ENCODE data around the gene COMMD7. TPM values are rescaled to one million over a fixed set of nuclear protein-coding genes. Genes with fewer than 3 reads are reported as not detected.
"Not testable (repeated sequence)": the region's sequence is repeated elsewhere in the genome, so short reads cannot be mapped to it uniquely, and the experiment has no call there.

Gene COMMD7
- total RNA-seq, 1 donor from 2014 or later = 82.9 TPM

GRCh38 chr20:32711346-32711745 is 31.9 kb downstream of the COMMD7 start:
- Mint-ChIP-seq H3K4me3 (ENCODE audit: unreplicated experiment) (no peak overlapping the region), H3K9me3 (ENCODE audit: low read depth) (no peaks in the 10 kb centered on the region), H3K4me1 (ENCODE audit: low read depth) (peaks cover 21% of the 10 kb centered on the region), H3K27me3 (ENCODE audit: low read depth) (no peaks in the 10 kb centered on the region), H3K36me3 (ENCODE audit: low read depth) (peaks cover 16% of the 10 kb centered on the region), H3K27ac (ENCODE audit: unreplicated experiment) (no peak overlapping the region)
- DNase-seq (ENCODE audit: low spot score) = no peak
- TF ChIP-seq, protein P1, sequence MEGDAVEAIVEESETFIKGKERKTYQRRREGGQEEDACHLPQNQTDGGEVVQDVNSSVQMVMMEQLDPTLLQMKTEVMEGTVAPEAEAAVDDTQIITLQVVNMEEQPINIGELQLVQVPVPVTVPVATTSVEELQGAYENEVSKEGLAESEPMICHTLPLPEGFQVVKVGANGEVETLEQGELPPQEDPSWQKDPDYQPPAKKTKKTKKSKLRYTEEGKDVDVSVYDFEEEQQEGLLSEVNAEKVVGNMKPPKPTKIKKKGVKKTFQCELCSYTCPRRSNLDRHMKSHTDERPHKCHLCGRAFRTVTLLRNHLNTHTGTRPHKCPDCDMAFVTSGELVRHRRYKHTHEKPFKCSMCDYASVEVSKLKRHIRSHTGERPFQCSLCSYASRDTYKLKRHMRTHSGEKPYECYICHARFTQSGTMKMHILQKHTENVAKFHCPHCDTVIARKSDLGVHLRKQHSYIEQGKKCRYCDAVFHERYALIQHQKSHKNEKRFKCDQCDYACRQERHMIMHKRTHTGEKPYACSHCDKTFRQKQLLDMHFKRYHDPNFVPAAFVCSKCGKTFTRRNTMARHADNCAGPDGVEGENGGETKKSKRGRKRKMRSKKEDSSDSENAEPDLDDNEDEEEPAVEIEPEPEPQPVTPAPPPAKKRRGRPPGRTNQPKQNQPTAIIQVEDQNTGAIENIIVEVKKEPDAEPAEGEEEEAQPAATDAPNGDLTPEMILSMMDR (IDR thresholded peaks at IDR 0.05) = no peak

DNA sequence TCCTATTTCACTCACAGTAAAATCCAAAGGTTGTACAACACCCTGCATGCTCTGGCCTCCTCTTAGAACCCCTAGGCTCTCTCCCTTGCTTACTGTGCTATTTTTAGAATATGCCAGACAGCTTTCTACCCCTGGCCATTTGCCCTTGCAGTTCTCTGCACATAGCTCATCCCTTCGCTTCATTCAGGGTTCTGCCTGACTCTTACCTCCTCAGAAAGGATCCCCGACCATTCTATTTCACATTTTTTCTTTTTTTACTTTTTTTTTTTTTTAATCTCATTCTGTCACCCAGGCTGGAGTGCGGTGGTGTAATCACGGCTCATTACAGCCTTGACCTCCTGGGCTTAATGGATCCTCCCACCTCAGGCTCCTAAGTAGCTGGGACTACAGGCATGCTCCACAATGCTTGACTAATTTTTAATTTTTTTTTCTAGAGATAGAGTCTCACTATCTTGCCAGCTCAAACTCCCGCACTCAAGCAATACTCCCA is 33.6 kb downstream of the COMMD7 start:
- H3K36me3 Mint-ChIP-seq (ENCODE audit: low read depth) = peaks cover 16% of the 10 kb centered on the region
- TF ChIP-seq, protein P1 (IDR thresholded peaks at IDR 0.05) = no peak

DNA sequence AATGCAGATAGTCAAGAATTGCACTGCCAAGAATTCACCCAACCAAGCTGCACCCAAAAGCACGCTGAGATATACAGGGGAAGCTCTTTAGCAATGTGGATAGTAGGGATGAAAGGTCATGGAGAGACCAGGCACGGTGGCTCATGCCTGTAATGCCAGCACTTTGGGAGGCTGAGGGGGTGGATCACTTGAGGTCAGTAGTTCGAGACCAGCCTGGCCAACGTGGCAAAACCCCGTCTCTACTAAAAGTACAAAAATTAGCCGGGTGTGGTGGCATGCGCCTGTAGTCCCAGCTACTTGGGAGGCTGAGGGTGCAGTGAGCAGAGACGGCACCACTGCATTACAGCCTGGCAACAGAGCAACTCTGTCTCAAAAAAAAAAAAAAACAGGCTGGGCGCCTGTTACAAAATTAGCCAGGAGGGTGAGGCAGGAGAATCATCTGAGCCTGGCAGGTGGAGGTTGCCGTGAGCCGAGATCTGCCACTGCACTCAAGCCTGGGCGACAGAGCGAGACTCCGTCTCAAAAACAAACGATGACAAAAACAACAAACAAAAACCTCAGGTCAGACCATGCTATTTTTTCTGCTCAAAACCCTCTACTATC is 34.1 kb downstream of the COMMD7 start:
- H3K4me1 Mint-ChIP-seq (ENCODE audit: low read depth) = peaks cover 21% of the 10 kb centered on the region
- not testable (repeated sequence) for H3K27me3 Mint-ChIP-seq (ENCODE audit: low read depth); H3K9me3 Mint-ChIP-seq (ENCODE audit: low read depth); DNase-seq (ENCODE audit: low spot score); H3K4me3 Mint-ChIP-seq (ENCODE audit: unreplicated experiment)
- H3K36me3 Mint-ChIP-seq (ENCODE audit: low read depth) = peaks cover 20% of the 10 kb centered on the region
- peak overlapping the region; percentile 4 for H3K27ac Mint-ChIP-seq (ENCODE audit: unreplicated experiment)

More for the DNA sequence above, 33.6 kb downstream of the COMMD7 start:
- Mint-ChIP-seq H3K27me3 (ENCODE audit: low read depth) (no peaks in the 10 kb centered on the region), H3K4me3 (ENCODE audit: unreplicated experiment) (no peak overlapping the region), H3K4me1 (ENCODE audit: low read depth) (peaks cover 21% of the 10 kb centered on the region), H3K9me3 (ENCODE audit: low read depth) (no peaks in the 10 kb centered on the region), H3K27ac (ENCODE audit: unreplicated experiment) (peak overlapping the region; percentile 68)
- no peak for DNase-seq (ENCODE audit: low spot score)

GRCh38 chr20:32707691-32708581 is 35.3 kb downstream of the COMMD7 start:
- Mint-ChIP-seq H3K36me3 (ENCODE audit: low read depth) (peaks cover 24% of the 10 kb centered on the region), H3K4me1 (ENCODE audit: low read depth) (peaks cover 21% of the 10 kb centered on the region), H3K27me3 (ENCODE audit: low read depth) (no peaks in the 10 kb centered on the region), H3K27ac (ENCODE audit: unreplicated experiment) (peak overlapping the region; percentile 68), H3K4me3 (ENCODE audit: unreplicated experiment) (no peak overlapping the region), H3K9me3 (ENCODE audit: low read depth) (no peaks in the 10 kb centered on the region)
- TF ChIP-seq, protein P1 (IDR thresholded peaks at IDR 0.05) = no peak
- no peak for DNase-seq (ENCODE audit: low spot score)

DNA sequence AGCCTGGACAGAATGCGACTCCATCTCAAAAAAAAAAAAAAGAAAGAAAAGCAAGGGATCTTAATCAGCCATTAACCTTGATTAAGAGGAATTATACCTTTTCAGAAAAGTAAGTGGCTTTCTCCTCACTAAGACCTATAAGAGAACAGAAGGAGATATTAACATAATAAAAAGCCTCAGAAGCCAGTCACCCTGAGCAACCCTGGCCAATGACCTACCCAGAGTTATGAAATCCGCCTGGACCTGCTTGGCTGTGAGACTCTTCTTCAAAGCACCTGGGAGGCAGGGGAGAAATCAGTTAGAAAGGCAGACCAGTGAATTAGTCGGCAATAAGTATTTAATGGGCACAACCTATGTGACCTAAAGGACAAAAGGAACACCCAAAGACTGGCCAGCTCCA is 36.8 kb downstream of the COMMD7 start:
- H3K27me3 Mint-ChIP-seq (ENCODE audit: low read depth) = no peaks in the 10 kb centered on the region
- H3K9me3 Mint-ChIP-seq (ENCODE audit: low read depth) = no peaks in the 10 kb centered on the region
- no peak overlapping the region for H3K4me3 Mint-ChIP-seq (ENCODE audit: unreplicated experiment)
- peaks cover 33% of the 10 kb centered on the region for H3K36me3 Mint-ChIP-seq (ENCODE audit: low read depth)
- TF ChIP-seq, protein P1 (IDR thresholded peaks at IDR 0.05) = no peak
- H3K4me1 Mint-ChIP-seq (ENCODE audit: low read depth) = peaks cover 21% of the 10 kb centered on the region
- H3K27ac Mint-ChIP-seq (ENCODE audit: unreplicated experiment) = no peak overlapping the region
- no peak for DNase-seq (ENCODE audit: low spot score)
